Activated CD8-positive, alpha-beta memory T cell treated with anti-CD3 and anti-CD28 coated beads, Interleukin-2, amount 50 U/mL, for 4 hours (primary cell): Measurements from ENCODE around the gene IL13.
"Not testable (repeated sequence)": the region's sequence is repeated elsewhere in the genome, so short reads cannot be mapped to it uniquely, and the experiment has no call there.

Experiments
- DNase-seq: peaks from one replicate; pipeline ENCODE4 v3.0.0-alpha.2; 2020

IL13 gene

DNA sequence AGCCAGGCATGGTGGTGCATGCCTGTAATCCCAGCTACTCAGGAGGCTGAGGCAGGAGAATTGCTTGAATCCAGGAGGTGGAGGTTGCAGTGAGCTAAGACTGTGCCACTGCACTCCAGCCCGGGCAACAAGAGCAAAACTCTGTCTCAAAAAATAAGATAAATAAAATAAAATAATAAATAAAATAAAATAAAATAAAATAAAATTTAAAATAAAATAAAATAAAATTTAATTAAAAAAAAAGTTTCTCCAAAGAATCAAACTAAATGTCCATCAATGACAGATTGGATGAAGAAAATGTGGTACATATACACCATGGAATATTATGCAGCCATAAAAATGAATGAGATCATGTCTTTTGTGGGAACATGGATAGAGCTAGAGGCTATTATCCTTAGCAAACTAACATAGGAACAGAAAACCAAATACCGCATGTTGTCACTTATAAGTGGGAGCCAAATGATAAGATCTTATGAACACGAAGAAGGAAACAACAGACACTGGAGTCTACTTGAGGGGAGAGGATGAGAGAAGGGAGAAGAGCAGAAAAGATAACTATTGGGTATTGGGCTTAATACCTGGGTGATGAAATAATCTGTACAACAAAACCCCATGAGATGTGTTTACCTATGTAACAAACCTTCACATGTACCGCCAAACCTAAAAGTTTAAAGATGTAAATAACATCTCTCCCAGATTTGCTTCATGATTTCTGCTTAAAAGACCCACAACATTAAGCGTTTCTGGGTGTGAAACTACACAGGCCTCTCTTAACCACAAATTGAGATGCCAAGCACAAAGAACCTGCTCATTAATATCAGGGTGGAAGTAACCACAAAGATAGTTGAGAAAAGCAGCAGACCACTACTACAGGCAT is 34.0 kb downstream of the IL13 start:
- not testable (repeated sequence) for DNase-seq

DNA sequence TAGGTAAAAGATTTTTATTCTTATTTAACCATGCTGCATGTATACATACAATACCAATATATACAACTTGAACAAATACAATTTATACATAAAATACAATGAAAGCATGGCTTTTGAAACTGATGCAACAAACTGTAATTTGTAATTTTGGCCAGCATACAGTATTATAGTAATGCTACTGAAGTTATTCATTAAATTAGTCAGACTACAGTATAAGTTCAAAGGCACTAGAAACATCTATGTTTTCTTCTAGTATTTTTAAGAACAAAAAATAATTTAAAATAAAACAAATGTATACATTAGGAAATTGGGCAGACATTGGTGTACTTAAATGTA is 34.6 kb downstream of the IL13 start:
- DNase-seq: no peak

DNA sequence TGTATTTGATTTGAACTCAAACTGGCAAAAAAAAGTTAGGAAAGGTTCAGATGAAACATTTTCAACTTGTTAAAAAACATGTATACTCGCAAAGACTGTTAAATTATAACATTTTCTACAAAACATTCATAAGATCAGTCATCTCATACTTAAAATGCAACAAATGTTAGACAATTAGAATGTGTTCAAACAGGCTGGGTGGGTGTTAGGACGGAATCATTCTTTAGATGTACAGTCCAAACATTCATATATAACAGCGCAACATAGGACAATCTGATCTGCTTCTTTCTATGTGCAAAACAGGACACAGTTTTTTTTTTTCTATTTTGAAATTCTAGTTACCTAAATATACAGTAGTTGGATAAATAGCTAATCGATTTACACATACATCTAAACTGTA is 38.0 kb downstream of the IL13 start:
- no peak for DNase-seq

DNA sequence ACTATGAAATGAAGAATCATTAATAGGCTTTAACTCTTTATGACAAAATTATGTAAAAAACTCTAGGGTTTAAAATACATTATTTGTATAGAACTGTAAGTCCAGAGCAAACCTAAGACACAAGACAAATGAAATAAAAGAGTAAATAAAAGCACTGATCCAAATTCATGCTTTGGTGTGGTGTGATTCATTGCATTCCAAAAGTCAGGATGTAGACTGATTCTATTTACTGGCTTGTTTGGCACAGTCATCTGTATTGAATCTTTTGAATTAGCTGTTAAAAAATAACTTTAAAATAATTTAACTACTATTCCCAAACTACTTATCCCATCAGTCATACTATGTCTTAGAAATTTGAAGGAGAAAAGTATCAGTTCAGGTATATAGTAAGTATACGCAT is 46.9 kb downstream of the IL13 start:
- DNase-seq: no peak

DNA sequence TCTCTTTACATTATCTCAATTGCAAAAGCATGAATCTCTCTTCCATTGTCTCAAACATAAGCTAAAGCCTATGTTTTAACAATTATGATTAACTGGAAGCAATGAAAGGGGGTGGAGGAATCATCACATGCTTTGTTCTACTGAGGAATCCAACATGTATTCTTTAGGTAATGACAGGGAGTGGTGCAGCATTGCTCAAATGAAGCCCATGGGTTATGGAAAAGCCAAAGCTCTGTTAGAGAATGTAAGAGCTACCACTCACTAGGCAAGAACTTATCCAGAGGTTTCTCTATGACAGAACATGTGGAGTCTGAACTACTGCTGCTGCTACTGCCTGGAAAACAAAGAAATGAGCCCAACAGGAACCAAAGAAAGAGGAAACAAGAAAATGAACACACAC is 50.7 kb downstream of the IL13 start:
- no peak for DNase-seq
